Ectodermal cell (in vitro differentiated cells): ENCODE results near the gene KCNA1.
A peak's percentile ranks its signal among the peaks of the same experiment; 100 is the strongest.
"Not testable (repeated sequence)": the region's sequence is repeated elsewhere in the genome, so short reads cannot be mapped to it uniquely, and the experiment has no call there.

Experiments used
- H3K27ac ChIP-seq: 2 replicates; pipeline ENCODE4 v1.7.0; 2013; ENCODE audit warnings: mild to moderate bottlenecking, low read depth, low read length; ENCODE audit not compliant: insufficient read depth, poor library complexity, severe bottlenecking
- H3K27me3 ChIP-seq: 2 replicates; pipeline ENCODE4 v1.7.0; 2013; ENCODE audit warnings: mild to moderate bottlenecking, low read length; ENCODE audit not compliant: insufficient read depth, control insufficient read depth, poor library complexity, severe bottlenecking
- H3K36me3 ChIP-seq: one replicate; pipeline ENCODE4 v1.7.0; 2013; ENCODE audit warnings: low read length; ENCODE audit not compliant: control insufficient read depth, insufficient read depth
- H3K4me1 ChIP-seq: one replicate; pipeline ENCODE4 v1.7.0; 2013; ENCODE audit warnings: low read length; ENCODE audit not compliant: control insufficient read depth, insufficient read depth
- H3K4me3 ChIP-seq: 2 replicates; pipeline ENCODE4 v1.7.0; 2013; ENCODE audit warnings: low read depth, low read length, control low read depth; ENCODE audit not compliant: insufficient read depth
- H3K9me3 ChIP-seq: 2 replicates; pipeline ENCODE4 v1.7.0; 2013; ENCODE audit warnings: mild to moderate bottlenecking, low read length, moderate library complexity; ENCODE audit not compliant: control insufficient read depth
- WGBS, 2 experiments: methylation state at CpG; one replicate each; pipeline ENCODE4 v1.1.7; 2013; ENCODE audit warnings: missing lambda C conversion rate in 2 of 2; 5-methylcytosine and 5-hydroxymethylcytosine counted together

The KCNA1 gene

GRCh38 chr12:4874671-4875070, 35.0 kb upstream of the KCNA1 start:
- Histone ChIP-seq H3K9me3 (no peaks in the 10 kb centered on the region), H3K36me3 (no peaks in the 10 kb centered on the region), H3K27ac (no peak overlapping the region), H3K27me3 (no peaks in the 10 kb centered on the region), H3K4me3 (no peak overlapping the region), H3K4me1 (no peaks in the 10 kb centered on the region)
- 75 to 82% methylated on average over 2 of the region's 2 CpGs for WGBS, 2 experiments

- not testable (repeated sequence) for H3K4me3 ChIP-seq, H3K27me3 ChIP-seq, H3K36me3 ChIP-seq, H3K27ac ChIP-seq, H3K9me3 ChIP-seq, H3K4me1 ChIP-seq
- WGBS, 2 experiments, result 94 to 96% methylated on average over 2 of the region's 2 CpGs
Measured at GRCh38 chr12:4879481-4879880, 30.2 kb upstream of the KCNA1 start.

- H3K4me3 ChIP-seq, result no peak overlapping the region
- WGBS, 2 experiments, result 89 to 91% methylated on average over 20 of the region's 20 CpGs
Measured at GRCh38 chr12:4881266-4882064, 28.2 kb upstream of the KCNA1 start.

GRCh38 chr12:4891866-4892265, 17.8 kb upstream of the KCNA1 start:
- Histone ChIP-seq H3K4me3 (no peak overlapping the region), H3K27ac (no peak overlapping the region), H3K4me1 (no peaks in the 10 kb centered on the region), H3K27me3 (peaks cover 7% of the 10 kb centered on the region), H3K36me3 (no peaks in the 10 kb centered on the region), H3K9me3 (no peaks in the 10 kb centered on the region)
- WGBS, 2 experiments, result 92 to 93% methylated on average over 5 of the region's 5 CpGs

More at GRCh38 chr12:4881266-4882064, 28.2 kb upstream of the KCNA1 start:
- H3K27ac ChIP-seq, result no peak overlapping the region
- no peaks in the 10 kb centered on the region for H3K36me3 ChIP-seq
- H3K4me1 ChIP-seq, result no peaks in the 10 kb centered on the region
- no peaks in the 10 kb centered on the region for H3K9me3 ChIP-seq
- no peaks in the 10 kb centered on the region for H3K27me3 ChIP-seq

GRCh38 chr12:4892418-4892817, 17.3 kb upstream of the KCNA1 start:
- H3K4me3 ChIP-seq, result no peak overlapping the region
- H3K27me3 ChIP-seq, result peaks cover 7% of the 10 kb centered on the region
- WGBS, 2 experiments, result 92 to 100% methylated on average over 1 of the region's 1 CpG

GRCh38 chr12:4894019-4894418, 15.7 kb upstream of the KCNA1 start:
- peaks cover 7% of the 10 kb centered on the region for H3K27me3 ChIP-seq
- H3K27ac ChIP-seq, result no peak overlapping the region
- no peaks in the 10 kb centered on the region for H3K9me3 ChIP-seq
- H3K36me3 ChIP-seq, result no peaks in the 10 kb centered on the region
- no peak overlapping the region for H3K4me3 ChIP-seq
- WGBS, 2 experiments, result 87 to 90% methylated on average over 9 of the region's 9 CpGs
- H3K4me1 ChIP-seq, result no peaks in the 10 kb centered on the region

More at GRCh38 chr12:4892418-4892817, 17.3 kb upstream of the KCNA1 start:
- H3K27ac ChIP-seq, result no peak overlapping the region
- H3K4me1 ChIP-seq, result no peaks in the 10 kb centered on the region
- H3K36me3 ChIP-seq, result no peaks in the 10 kb centered on the region
- no peaks in the 10 kb centered on the region for H3K9me3 ChIP-seq

GRCh38 chr12:4899364-4899763, 10.3 kb upstream of the KCNA1 start:
- Histone ChIP-seq H3K4me1 (no peaks in the 10 kb centered on the region), H3K36me3 (no peaks in the 10 kb centered on the region), H3K27me3 (no peaks in the 10 kb centered on the region), H3K27ac (no peak overlapping the region), H3K9me3 (no peaks in the 10 kb centered on the region), H3K4me3 (no peak overlapping the region)
- 56 to 63% methylated on average over 4 of the region's 4 CpGs for WGBS, 2 experiments

GRCh38 chr12:4900327-4900726, 9.4 kb upstream of the KCNA1 start:
- 95 to 96% methylated on average over 5 of the region's 5 CpGs for WGBS, 2 experiments
- H3K27ac ChIP-seq, result no peak overlapping the region
- no peak overlapping the region for H3K4me3 ChIP-seq
- H3K36me3 ChIP-seq, result no peaks in the 10 kb centered on the region
- no peaks in the 10 kb centered on the region for H3K27me3 ChIP-seq
- H3K9me3 ChIP-seq, result no peaks in the 10 kb centered on the region
- no peaks in the 10 kb centered on the region for H3K4me1 ChIP-seq

GRCh38 chr12:4905316-4905715, 4.4 kb upstream of the KCNA1 start:
- Histone ChIP-seq H3K9me3 (no peaks in the 10 kb centered on the region), H3K27ac (no peak overlapping the region), H3K4me3 (no peak overlapping the region), H3K36me3 (no peaks in the 10 kb centered on the region), H3K27me3 (peaks cover 39% of the 10 kb centered on the region), H3K4me1 (peaks cover 6% of the 10 kb centered on the region)

- 1 to 2% methylated on average over 30 to 31 of the region's 31 CpGs for WGBS, 2 experiments
- Histone ChIP-seq H3K27ac (no peak overlapping the region), H3K36me3 (no peaks in the 10 kb centered on the region), H3K4me1 (peaks cover 6% of the 10 kb centered on the region), H3K4me3 (peak overlapping the region; percentile 49), H3K9me3 (no peaks in the 10 kb centered on the region), H3K27me3 (peaks cover 70% of the 10 kb centered on the region)
Measured at GRCh38 chr12:4908684-4909409, 858 bp upstream of the KCNA1 start.
